GM21619 (cell line): ENCODE data around the gene FBXL7.

Experiments
- ATAC-seq: cut with Tn5 transposase; IDR thresholded peaks from one replicate; pipeline ENCODE4 v1.9.1; 2021; ENCODE audit not compliant: unreplicated experiment

Gene FBXL7

DNA sequence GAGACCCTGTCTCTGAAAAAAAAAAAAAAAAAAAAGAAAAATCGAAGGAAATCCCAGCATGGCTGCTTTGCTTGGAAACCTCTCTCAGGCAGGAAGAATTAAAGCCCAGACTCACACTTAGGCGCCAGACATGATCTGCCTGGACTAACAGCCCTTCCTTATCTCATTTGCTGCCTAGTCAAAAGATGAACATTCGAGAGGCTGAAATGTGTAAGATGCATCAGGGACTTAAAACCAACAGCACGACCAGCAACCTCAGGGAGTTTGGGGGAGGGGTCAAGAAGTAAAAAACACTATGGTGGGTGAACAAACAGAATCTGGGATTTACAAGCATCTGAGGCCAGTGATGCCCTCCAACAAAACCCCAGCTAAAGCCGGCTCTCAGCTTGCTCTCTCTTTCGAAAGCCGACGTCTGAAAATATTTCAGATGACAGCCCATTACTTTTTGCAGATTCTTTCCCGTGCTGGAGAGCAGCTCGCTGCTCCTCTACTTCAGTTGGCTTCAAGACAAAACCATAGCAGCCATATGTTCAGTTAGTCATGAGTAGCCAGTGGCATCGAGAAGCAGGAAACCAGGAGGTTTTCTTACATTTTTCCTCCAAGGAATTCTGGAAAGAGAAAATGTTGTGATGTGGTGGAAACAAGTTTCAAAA, 429.8 kb downstream of the FBXL7 start:
- no peak for ATAC-seq

DNA sequence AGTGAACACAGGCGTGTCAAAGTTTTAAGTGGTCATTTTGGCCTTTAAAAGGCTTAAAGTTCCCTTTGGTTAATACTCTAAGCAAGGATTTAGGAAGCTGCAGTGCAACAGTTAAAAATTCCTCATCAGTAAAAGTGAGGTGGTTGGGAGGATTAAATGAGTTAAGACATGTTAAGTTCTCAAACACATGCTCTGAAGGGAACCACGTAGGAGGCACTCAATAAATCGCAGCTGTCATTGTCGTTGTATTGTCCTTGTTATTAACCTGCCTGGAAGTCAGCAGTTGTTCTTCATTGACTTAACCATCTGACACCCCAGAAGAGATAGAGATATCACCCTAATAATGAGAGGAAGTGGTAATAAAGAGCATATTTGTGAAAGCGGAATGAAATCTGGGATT, 432.1 kb downstream of the FBXL7 start:
- no peak for ATAC-seq

DNA sequence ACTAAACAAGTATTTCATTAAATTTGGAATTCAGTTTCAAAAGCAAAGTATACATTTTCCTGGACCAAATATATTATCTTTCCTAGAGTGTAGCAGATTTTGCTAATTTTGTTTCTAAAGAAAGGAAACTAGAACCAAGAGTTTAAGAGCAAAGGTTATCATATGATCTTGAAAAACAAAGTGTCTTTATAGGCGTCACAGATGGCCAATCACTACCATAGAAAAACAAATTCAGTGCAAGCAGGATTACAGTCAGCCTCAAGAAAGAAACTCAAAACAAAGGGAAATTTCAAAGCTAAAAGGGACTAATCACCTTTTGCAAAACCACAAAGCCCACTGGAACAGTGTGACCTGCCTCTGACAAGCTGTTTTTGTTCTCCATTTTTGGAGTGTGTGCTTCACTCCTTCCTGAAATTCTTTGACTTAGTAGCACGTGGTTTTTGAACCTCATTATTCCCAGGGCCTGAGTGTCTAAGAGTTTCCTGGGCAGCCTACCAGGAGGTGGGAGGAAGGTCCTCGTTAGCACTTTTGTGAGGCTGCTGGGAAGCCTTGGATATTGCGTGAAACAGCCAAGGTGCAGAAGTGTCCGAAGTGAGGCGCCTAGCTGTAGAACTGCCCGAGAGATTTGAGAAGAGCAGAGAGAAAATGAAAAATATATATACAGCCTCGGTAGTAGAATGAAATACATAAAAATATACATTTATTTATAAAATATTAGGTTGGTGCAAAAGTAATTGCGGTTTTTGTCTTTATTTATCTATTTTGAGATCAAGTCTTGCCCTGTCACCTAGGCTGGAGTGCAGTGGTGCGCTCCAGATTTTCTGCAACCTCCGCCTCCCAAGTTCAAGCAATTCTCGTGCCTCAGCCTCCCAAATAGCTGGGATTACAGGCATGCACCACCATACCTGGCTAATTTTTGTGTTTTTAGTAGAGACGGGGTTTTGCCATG, 433.6 kb downstream of the FBXL7 start:
- no peak for ATAC-seq

- ATAC-seq, result no peak
These were observed 436.7 kb downstream of the FBXL7 start for GRCh38 chr5:15936505-15937245.

DNA sequence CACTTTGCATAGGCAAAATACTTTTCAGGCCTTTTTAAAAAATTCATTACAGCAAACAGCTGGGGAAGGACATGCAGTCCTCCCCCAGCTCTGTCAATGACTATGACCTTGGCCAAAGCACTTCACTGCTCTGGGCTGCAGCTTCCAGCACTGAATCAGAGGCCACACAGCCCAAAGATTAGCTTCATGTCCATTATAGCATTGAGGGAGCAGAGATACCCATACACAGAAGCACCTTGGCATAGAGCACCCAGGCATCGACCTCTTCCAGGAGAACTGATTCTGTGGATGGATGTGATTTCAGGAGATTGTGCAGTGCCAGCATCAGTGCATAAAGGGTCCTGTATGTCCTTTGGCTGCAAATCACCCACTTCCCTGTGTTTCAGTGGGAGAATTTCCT, 437.7 kb downstream of the FBXL7 start:
- no peak for ATAC-seq

GRCh38 chr5:15938186-15938585, 438.2 kb downstream of the FBXL7 start:
- ATAC-seq, result no peak

DNA sequence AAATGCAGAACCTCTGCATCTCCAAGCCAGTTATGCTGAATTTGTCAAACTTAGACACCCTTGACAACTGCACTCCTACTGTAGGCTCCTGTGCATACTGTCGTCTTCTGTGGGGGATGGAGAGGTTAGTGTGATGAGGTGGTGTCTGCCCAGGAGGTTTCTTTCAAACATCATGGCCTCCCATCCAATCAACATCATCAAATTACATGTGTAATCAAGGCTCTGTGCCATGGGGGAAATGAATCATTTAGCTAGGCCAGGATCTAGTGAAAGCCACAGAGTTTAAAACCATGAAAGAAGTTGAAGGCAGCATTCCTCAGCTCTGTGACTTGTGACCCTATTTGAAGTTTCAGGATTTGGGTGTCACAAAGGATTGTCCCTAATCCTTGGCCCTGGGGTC, 439.0 kb downstream of the FBXL7 start:
- ATAC-seq, result no peak

DNA sequence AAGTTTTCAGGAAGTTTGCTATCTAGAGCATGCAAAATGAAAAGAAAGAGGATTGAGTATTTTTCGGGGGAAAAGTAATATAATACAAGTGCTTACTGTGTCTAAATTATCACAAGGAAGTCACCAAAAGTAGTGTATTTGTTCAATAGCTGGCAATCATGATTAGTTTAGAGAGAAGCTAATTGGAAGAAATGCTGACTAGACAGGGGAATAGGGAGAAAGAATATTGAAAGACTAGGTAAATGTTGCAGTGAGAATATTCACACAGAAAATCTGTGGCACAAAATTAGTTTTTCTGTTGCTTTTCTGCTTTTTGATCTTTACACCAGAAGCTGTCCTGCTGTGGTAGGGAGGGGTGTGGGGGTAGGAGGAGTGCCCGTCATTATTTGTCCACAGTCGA, 440.9 kb downstream of the FBXL7 start:
- no peak for ATAC-seq

DNA sequence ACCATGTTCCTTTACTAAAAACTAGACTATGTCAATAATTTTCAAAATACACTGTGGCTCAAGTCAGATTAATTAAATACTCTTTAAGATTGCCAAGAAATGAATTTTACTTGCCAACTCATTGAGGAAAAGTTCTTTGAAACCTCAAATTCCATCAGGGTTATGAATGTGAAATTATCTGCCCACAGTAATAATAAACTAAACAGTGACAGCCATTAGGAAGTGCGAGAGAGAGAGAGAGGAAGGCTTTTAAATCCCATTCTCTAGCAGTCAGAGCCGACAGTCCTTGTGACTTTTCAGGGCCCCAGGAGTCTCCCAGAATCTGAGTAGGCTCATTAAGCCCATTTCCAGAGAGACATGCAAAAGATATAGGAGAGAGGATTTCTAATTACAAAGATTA, 443.5 kb downstream of the FBXL7 start:
- ATAC-seq, result no peak

GRCh38 chr5:15946026-15946425, 446.0 kb downstream of the FBXL7 start:
- ATAC-seq, result no peak

GRCh38 chr5:15948190-15948589, 448.2 kb downstream of the FBXL7 start:
- no peak for ATAC-seq

DNA sequence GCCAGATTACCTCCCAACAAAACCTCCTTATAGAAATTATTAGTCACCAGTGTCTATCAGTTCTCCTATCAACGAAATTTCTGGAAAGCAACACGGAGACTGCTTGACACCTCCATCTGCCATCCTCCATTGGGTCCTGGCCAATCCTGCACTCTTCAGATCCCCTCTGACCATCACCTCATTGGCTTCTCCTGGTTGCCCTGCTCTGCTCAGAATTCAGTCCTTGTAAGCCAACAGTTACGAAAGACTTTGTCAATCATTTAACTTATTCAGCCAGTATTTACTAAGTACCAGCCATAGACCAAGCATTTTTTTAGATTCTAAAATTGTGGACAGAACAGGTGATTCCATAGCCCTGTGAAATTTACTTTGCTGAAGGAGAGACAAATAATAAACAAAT, 451.1 kb downstream of the FBXL7 start:
- ATAC-seq, result no peak

DNA sequence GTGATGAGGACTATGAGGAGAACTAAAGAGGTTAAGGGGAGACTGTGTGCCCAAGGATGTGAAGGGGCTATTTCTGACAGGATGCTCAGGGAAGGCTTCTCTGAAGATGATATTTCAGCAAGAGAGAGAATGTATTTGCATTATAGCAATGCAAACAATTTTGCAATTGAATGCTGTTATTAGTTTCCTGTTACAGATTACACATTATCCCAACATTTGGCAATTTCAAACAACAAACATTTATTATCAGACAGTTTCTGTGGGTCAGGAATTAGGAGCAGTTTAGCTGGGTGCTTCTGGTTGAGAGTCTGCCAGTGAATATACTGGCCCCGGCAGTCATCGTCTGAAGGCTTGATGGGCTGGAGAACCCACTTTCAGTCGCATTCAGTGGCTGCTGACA, 451.6 kb downstream of the FBXL7 start:
- no peak for ATAC-seq

GRCh38 chr5:15956622-15957021, 456.6 kb downstream of the FBXL7 start:
- ATAC-seq, result no peak

GRCh38 chr5:15957124-15957523, 457.1 kb downstream of the FBXL7 start:
- ATAC-seq, result no peak

DNA sequence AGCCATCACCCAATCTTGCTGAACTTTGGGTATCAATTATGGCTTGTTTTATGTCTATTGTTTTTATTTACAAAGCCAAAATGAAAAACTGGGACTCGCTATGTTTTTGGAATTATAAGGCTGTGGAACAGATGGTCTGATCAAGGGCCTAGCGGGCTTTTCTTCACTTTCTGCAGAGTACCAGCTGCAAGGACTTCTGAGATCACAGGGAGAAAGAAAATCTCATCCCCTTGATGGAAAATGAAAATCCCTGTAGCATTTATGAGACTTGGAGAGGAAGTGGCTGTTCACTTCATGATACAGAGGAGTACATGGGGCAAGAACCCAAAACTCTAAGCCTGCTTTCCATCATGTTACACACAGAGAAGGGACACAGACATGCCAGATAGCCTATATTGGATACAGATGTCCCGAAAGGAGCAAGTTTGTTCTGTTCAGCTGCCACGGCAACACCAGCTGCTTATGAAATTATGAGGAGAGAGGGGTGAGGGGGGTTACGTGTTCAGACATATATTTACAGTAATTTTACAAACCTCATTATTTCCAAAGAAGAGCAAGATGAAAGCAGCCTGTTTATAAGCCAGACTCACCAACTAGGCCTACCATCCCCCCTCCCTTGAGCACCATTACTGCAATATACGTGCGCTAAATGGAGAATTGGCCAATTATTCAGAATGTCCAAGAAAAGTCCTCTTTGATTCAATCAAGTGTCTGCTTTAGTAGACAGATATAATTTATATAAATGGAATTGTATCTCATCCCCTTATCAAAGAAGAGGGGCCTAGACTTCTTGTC, 459.6 kb downstream of the FBXL7 start:
- ATAC-seq, result no peak

- ATAC-seq, result no peak
These were observed 466.2 kb downstream of the FBXL7 start for GRCh38 chr5:15966066-15966640.

DNA sequence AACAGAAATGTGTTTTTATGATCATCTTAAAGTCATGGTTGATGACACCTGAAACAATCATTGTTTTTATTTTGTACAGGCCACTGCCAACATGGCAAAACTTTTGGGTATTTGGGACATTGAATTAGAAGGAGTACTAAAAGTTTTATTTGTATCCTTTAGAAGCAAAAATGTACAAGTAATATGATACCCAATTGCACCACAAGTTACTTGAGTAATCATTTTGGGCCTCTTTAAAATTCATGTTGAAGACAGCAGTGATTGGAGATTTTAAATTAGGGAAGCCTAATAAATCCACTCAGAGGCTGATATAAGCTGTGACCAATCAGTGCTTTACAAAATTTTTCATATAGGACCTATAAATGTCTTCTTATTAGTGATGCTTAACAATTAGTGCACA, 466.7 kb downstream of the FBXL7 start:
- ATAC-seq, result no peak

DNA sequence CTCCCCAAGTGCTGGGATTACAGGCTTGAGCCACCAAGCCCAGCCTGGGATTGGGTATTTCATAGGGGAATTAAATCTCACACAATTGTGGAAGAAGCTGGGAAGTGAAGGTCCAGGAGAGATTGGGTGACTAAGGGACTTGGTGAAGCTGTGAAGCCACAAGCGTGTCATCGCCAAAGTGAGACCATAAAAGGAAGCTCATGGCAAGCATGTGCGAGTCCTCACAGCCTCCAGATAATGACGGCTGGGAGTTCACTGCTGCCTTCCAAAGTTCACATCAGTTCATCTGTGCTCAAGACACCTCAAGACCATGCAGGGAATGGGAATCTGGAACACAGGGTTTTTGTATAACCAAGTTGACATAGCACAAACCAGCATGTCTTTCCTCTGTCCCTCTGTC, 469.0 kb downstream of the FBXL7 start:
- no peak for ATAC-seq

DNA sequence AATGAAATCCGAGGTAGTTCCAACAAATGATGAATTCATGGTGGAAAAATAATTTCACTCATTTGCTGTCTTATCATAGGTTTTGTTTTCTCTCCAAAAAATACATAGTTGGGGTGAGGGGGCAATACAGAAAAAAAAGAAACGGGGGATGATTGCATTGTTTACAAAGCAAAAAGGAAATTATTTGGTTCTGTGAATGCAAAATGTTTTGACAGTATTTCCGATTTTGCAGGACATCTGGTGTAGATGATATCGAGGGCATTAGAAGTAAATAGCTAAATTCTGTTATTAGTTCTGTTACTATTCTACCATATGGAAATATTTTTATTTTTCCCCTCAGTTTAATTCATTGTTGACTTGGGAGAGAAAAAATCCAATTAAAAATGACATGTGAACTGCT, 477.9 kb downstream of the FBXL7 start:
- no peak for ATAC-seq

- no peak for ATAC-seq
These were observed 480.9 kb downstream of the FBXL7 start for GRCh38 chr5:15980835-15981234.
